ENCODE data around the gene FGF3. TPM values are rescaled to one million over a fixed set of nuclear protein-coding genes. Genes with fewer than 3 reads are reported as not detected.

Gene FGF3
- total RNA-seq, 2 donors from 2014 or later, result not detected

DNA sequence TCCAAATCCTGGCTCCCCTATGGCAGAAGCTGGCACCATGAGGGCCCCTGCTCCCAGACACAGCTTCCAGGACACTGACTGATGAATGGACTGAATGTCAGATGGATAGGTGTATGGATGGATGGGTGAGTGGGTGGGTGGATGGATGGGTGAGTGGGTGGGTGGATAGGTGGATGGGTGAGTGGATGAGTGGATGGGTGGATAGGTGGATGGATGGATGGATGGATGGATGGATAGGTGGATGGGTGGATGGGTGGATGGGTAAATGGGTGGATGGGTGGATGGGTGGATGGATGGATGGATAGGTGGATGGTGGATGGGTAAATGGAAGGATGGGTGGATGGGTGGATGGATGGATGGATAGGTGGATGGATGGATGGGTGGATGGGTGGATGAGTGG lies 4.3 kb downstream of the FGF3 start:
- H3K27me3 ChIP-seq, result peaks cover 5 to 15% of the 10 kb centered on the region in 2 donors
- no peak for DNase-seq (ENCODE audit: low spot score)
- TF ChIP-seq, protein P1, sequence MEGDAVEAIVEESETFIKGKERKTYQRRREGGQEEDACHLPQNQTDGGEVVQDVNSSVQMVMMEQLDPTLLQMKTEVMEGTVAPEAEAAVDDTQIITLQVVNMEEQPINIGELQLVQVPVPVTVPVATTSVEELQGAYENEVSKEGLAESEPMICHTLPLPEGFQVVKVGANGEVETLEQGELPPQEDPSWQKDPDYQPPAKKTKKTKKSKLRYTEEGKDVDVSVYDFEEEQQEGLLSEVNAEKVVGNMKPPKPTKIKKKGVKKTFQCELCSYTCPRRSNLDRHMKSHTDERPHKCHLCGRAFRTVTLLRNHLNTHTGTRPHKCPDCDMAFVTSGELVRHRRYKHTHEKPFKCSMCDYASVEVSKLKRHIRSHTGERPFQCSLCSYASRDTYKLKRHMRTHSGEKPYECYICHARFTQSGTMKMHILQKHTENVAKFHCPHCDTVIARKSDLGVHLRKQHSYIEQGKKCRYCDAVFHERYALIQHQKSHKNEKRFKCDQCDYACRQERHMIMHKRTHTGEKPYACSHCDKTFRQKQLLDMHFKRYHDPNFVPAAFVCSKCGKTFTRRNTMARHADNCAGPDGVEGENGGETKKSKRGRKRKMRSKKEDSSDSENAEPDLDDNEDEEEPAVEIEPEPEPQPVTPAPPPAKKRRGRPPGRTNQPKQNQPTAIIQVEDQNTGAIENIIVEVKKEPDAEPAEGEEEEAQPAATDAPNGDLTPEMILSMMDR (IDR thresholded peaks at IDR 0.05), result no peak

DNA sequence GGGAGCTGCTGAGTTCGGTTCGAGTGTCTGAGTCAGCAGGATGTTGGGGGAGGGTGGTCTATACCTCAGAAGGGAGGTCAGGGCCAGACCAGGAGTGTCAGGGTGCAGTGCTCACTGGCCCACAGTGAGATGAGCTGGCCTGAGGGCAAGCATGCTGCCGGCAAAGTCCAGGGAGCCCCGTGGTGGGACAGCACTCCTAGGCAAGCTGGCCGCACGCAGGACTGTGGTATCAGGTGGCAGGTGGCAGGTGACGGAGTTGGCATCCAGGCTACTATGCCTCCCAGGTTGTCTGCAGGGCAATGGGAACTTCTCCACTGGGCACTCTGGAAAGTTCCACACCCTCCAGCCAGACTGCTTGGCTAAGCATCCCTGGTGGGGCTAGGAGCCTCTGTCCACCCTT lies 4.8 kb downstream of the FGF3 start:
- H3K4me1 ChIP-seq, result peaks cover 0 to 9% of the 10 kb centered on the region in 2 donors
- TF ChIP-seq, protein P1 (IDR thresholded peaks at IDR 0.05), result no peak
- no peak overlapping the region for H3K4me3 ChIP-seq
- DNase-seq (ENCODE audit: low spot score), result no peak
- no peaks in the 10 kb centered on the region for H3K36me3 ChIP-seq
- no peak overlapping the region for H3K27ac ChIP-seq
- no peaks in the 10 kb centered on the region for H3K9me3 ChIP-seq
- peaks cover 5 to 14% of the 10 kb centered on the region in 2 donors for H3K27me3 ChIP-seq

More for the DNA sequence above, 4.3 kb downstream of the FGF3 start:
- Histone ChIP-seq H3K9me3 (no peaks in the 10 kb centered on the region), H3K36me3 (no peaks in the 10 kb centered on the region), H3K4me1 (peaks cover 0 to 9% of the 10 kb centered on the region in 2 donors), H3K4me3 (no peak overlapping the region), H3K27ac (no peak overlapping the region)

DNA sequence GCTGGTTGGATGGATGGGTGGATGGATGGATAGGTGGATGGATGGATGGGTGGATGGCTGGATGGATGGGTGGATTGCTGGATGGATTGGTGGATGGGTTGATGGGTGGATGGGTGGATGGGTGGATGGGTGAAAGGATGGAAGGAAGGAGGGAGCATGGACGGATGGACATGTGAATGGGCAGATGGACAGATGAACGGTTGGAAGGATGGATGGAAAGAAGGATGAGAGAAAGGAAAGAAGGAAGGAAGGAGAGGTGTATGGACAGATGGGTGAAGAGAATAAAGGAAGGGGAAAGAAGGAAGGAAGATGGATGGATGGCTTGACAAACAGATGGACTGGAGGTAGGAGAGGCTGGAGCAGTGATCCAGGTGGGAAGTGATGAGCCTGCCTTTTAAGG lies 5.4 kb downstream of the FGF3 start:
- Histone ChIP-seq H3K9me3 (no peaks in the 10 kb centered on the region), H3K27me3 (peaks cover 5 to 8% of the 10 kb centered on the region in 2 donors), H3K4me1 (peaks cover 0 to 9% of the 10 kb centered on the region in 2 donors), H3K27ac (no peak overlapping the region), H3K36me3 (no peaks in the 10 kb centered on the region), H3K4me3 (no peak overlapping the region)
- no peak for DNase-seq (ENCODE audit: low spot score)
- TF ChIP-seq, protein P1 (IDR thresholded peaks at IDR 0.05), result no peak

DNA sequence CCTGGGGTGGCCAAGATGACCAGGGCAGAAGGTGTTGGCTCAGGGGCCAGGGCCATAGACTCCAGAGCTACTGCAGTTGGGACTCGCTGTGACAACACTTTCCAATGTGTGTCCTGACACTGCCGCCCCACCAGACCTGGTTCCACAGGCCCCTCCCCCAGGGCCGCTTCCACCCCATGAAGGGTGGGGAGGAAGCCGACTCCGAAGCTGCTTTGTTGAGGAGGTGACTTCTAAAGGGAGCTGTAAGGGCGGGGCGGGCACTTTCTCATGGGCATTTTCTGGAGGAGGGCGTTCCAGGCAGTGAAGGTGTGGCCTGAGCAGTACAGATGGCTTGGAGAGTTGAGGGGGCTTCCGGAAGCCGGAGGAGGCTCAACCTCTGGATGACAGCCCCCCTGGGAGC lies 6.3 kb downstream of the FGF3 start:
- H3K36me3 ChIP-seq, result no peaks in the 10 kb centered on the region
- no peak for DNase-seq (ENCODE audit: low spot score)
- H3K4me1 ChIP-seq, result peaks cover 0 to 8% of the 10 kb centered on the region in 2 donors
- H3K4me3 ChIP-seq, result no peak overlapping the region
- no peaks in the 10 kb centered on the region for H3K9me3 ChIP-seq
- H3K27me3 ChIP-seq, result peaks cover 0 to 5% of the 10 kb centered on the region in 2 donors
- no peak overlapping the region for H3K27ac ChIP-seq
- TF ChIP-seq, protein P1 (IDR thresholded peaks at IDR 0.05), result no peak

DNA sequence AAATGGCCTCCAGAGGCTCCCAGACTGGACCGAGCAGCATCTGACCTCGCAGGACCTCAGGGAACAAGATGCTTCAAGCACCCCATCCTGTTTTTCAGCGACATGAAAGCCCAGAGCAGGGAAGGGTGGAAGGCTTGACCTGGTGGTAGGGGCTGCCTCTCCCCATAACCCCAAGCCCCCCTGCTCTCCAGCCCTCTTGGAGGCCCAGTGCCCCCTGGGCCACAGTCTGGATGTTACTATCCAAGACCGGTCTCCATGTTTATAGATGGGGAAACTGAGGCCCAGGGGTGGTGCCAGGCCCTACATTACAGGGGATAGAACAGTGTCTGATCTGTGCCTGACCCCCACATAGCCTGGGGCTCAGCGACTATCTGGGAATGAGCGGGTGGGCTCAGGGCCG lies 7.0 kb downstream of the FGF3 start:
- H3K4me3 ChIP-seq, result no peak overlapping the region
- H3K9me3 ChIP-seq, result no peaks in the 10 kb centered on the region
- H3K4me1 ChIP-seq, result peaks cover 0 to 2% of the 10 kb centered on the region in 2 donors
- H3K27ac ChIP-seq, result no peak overlapping the region
- peaks cover 0 to 2% of the 10 kb centered on the region in 2 donors for H3K27me3 ChIP-seq
- no peaks in the 10 kb centered on the region for H3K36me3 ChIP-seq
- DNase-seq (ENCODE audit: low spot score), result no peak
- TF ChIP-seq, protein P1 (IDR thresholded peaks at IDR 0.05), result no peak

DNA sequence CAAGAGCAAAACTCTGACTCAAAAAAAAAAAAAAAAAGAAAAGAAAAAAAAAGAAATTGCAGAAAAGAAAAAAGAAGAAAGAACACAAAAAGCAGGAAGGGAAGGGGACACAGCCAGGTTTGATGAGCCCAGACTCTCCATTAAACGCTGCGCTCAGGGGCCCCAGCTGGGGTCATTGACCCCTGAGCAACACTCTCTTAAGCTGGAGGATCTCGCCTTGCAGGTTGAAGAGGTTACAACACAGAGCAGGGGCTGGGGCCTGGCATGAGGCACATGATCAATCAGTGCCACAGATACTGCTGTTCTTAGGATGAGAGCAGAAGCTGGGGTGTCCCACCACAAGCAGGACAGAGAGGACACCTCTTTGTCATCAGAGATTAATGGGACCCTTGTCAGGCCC lies 7.8 kb downstream of the FGF3 start:
- no peak overlapping the region for H3K4me3 ChIP-seq
- DNase-seq (ENCODE audit: low spot score), result no peak
- H3K4me1 ChIP-seq, result no peaks in the 10 kb centered on the region
- H3K27me3 ChIP-seq, result no peaks in the 10 kb centered on the region
- no peaks in the 10 kb centered on the region for H3K9me3 ChIP-seq
- TF ChIP-seq, protein P1 (IDR thresholded peaks at IDR 0.05), result no peak
- H3K27ac ChIP-seq, result no peak overlapping the region
- no peaks in the 10 kb centered on the region for H3K36me3 ChIP-seq

All from right atrium auricular region (tissue), 2 donors.